Heart left ventricle (tissue), 13 donors: ENCODE results near the gene STK38L.

Source experiments
- CTCF ChIP-seq, 12 donors: fragments of 200-600 bp; sonication (generic) in 4 of 12; IDR thresholded peaks; one replicate each; pipeline versions ENCODE4 v1.5.0 to v1.8.0; 2018 to 2022; ENCODE audit warnings: antibody characterized with exemption in 12 of 12, mild to moderate bottlenecking in 5 of 12
- POLR2A ChIP-seq, 2 donors: fragments of 450-650 bp; IDR thresholded peaks; one replicate each; pipeline ENCODE4 v1.6.1; 2017; ENCODE audit warnings: antibody characterized with exemption in 2 of 2, mild to moderate bottlenecking in 2 of 2, moderate library complexity in 2 of 2
- donor health status: ischemic (EF 13 %, LVEDD 7.1; RV severe dilation, severe dysfunction).
- donor health status: DM: no; HTN: yes; CAD: no.
- donor health status: DM: no; HTN: no; CAD: no.
- donor health status: ischemic (EF 25% LVEDD 6.9; RV normal size, moderate dysfunction).
- donor health status: ischemic (EF 25% LVEDD 5.7; RV mildly dilated, moderate dysfunction).
- donor health status: ischemic (EF 35%, LVEDD 5.7; RV mildly dilated, moderate dysfunction).
- donor health status: nonischemic (EF 11% LVEDD 7.7; RV severe dilation, severe dysfunction).
- donor health status: DM: yes; HTN: yes; CAD: no.
- donor health status: PGD.
- donor health status: ischemic (EF 29% LVEDD 5.4; RV normal size, mild dysfunction).
- donor health status: nonischemic (EF 23%, LVEDD 6.1; RV moderate dilation, normal function).

GRCh38 chr12:27284751-27285150, 40.7 kb downstream of the STK38L start:
- TF ChIP-seq CTCF (IDR thresholded peaks at IDR 0.05) (no peak), POLR2A (IDR thresholded peaks at IDR 0.05) (no peak)
